Measurements from ENCODE around the gene SYT5. TPM values are rescaled to one million over a fixed set of nuclear protein-coding genes. Genes with fewer than 3 reads are reported as not detected.

The SYT5 gene
- total and polyA plus RNA-seq, 2 donors (not counting 1 experiment from before 2014, with no cell fraction given), result 0.27 to 0.94 TPM

DNA sequence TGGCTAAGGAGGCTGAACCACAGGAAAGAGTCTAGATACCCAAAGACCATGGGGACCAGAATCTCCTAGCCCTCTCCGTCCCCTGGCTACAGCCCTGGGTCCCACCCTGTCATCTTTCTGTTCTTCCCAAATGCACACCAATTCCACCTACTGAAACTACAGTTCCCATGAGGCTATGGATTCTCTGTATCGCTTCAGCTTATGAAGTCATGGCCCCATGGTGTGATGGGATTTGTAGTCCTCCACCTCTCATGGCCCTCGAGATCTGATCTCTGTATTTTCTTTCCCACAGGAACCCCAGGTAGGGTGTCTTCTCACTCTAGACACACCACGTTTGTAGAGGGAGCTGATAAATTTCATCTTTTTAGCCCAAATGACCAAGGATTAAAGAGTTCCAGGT lies 17.4 kb upstream of the SYT5 start:
- Histone ChIP-seq H3K4me2 (replicated peaks; ENCODE audit: low read depth, low read length, poor library complexity, severe bottlenecking) (no peak overlapping the region), H3K4me1 (ENCODE audit: control insufficient read depth in 2 of 2, insufficient read depth in 2 of 2, low read length in 2 of 2) (no peaks in the 10 kb centered on the region), H3K9ac (ENCODE audit: low read length) (no peak overlapping the region), H3K27ac (ENCODE audit: low read length in 2 of 2) (no peak overlapping the region), H3K9me3 (ENCODE audit: control extremely low read depth in 1 of 3, control insufficient read depth in 2 of 3, insufficient read depth in 1 of 3, low read length in 2 of 3) (peaks cover 0 to 13% (median 0%) of the 10 kb centered on the region in 3 donors), H3K36me3 (replicated peaks in 1 of 2; ENCODE audit: control extremely low read depth in 1 of 2, control insufficient read depth in 1 of 2, extremely low read depth in 1 of 2, insufficient read depth in 2 of 2, low read length in 1 of 2) (no peaks in the 10 kb centered on the region), H2AFZ (ENCODE audit: insufficient read depth, low read depth, low read length, poor library complexity, severe bottlenecking) (no peak overlapping the region), H3K4me3 (ENCODE audit: control extremely low read depth in 1 of 5, extremely low read depth in 1 of 5, insufficient read depth in 1 of 5, low read depth in 2 of 5, low read length in 4 of 5) (no peak overlapping the region), H3K27me3 (replicated peaks in 1 of 4; ENCODE audit: control extremely low read depth in 1 of 4, control insufficient read depth in 3 of 4, insufficient read depth in 4 of 4, low read length in 3 of 4) (peaks cover 0 to 16% (median 0%) of the 10 kb centered on the region in 4 experiments), H4K20me1 (ENCODE audit: control insufficient read depth, insufficient read depth, low read length, poor library complexity, severe bottlenecking) (no peaks in the 10 kb centered on the region), H3K79me2 (ENCODE audit: control insufficient read depth, insufficient read depth, low read length) (no peaks in the 10 kb centered on the region)
- ATAC-seq (ENCODE audit: low read depth) (no peak), DNase-seq (no peak)
- Mint-ChIP-seq H3K27me3 (peaks cover 34% of the 10 kb centered on the region), H3K9me3 (ENCODE audit: insufficient read depth) (no peaks in the 10 kb centered on the region), H3K27ac (no peak overlapping the region), H3K4me1 (no peaks in the 10 kb centered on the region), H3K4me3 (no peak overlapping the region)
- CTCF ChIA-PET, result no interaction called here
- intact Hi-C loops (cut with micrococcal nuclease), result no loop called here
- POLR2A ChIA-PET, result no interaction called here
- TF ChIP-seq EZH2 (IDR thresholded peaks at IDR 0.05; ENCODE audit: borderline replicate concordance, insufficient read depth, low read depth, low read length, poor library complexity, severe bottlenecking), result no peak
- TF ChIP-seq, protein P1, sequence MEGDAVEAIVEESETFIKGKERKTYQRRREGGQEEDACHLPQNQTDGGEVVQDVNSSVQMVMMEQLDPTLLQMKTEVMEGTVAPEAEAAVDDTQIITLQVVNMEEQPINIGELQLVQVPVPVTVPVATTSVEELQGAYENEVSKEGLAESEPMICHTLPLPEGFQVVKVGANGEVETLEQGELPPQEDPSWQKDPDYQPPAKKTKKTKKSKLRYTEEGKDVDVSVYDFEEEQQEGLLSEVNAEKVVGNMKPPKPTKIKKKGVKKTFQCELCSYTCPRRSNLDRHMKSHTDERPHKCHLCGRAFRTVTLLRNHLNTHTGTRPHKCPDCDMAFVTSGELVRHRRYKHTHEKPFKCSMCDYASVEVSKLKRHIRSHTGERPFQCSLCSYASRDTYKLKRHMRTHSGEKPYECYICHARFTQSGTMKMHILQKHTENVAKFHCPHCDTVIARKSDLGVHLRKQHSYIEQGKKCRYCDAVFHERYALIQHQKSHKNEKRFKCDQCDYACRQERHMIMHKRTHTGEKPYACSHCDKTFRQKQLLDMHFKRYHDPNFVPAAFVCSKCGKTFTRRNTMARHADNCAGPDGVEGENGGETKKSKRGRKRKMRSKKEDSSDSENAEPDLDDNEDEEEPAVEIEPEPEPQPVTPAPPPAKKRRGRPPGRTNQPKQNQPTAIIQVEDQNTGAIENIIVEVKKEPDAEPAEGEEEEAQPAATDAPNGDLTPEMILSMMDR (IDR thresholded peaks at IDR 0.05), result no peak
- 65% methylated on average over 2 of the region's 4 CpGs for WGBS (ENCODE audit: insufficient coverage)

DNA sequence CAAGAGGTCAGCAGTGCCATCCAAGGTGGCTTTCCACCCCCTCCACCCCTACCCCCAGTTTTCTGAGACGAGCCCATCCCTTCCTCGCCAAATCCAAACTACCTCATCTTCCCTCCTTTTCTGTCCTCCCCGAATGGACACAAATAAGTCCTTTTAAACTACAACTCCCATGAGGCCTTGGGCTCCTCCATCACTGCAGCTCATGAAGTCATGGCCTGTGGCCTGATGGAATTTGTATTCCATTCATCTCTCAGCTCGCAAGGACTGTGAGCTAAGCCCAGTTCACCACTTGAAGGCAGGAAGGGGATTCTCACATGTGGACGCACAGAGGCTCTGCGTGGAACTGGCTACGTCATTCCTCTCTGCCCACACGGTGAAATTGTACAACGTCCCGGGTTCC lies 16.7 kb upstream of the SYT5 start:
- ATAC-seq (ENCODE audit: low read depth) (no peak), DNase-seq (no peak)
- no peak overlapping the region for H3K4me3 ChIP-seq (ENCODE audit: control extremely low read depth in 1 of 5, extremely low read depth in 1 of 5, insufficient read depth in 1 of 5, low read depth in 2 of 5, low read length in 4 of 5)
- TF ChIP-seq, protein P1 (IDR thresholded peaks at IDR 0.05), result no peak
- TF ChIP-seq EZH2 (IDR thresholded peaks at IDR 0.05; ENCODE audit: borderline replicate concordance, insufficient read depth, low read depth, low read length, poor library complexity, severe bottlenecking), result no peak
- no peak overlapping the region for H3K9ac ChIP-seq (ENCODE audit: low read length)
- ChIA-PET CTCF (no interaction called here), POLR2A (no interaction called here)
- WGBS (ENCODE audit: insufficient coverage), result 94% methylated on average over 10 of the region's 10 CpGs
- no peaks in the 10 kb centered on the region for H3K36me3 ChIP-seq (replicated peaks in 1 of 2; ENCODE audit: control extremely low read depth in 1 of 2, control insufficient read depth in 1 of 2, extremely low read depth in 1 of 2, insufficient read depth in 2 of 2, low read length in 1 of 2)
- Mint-ChIP-seq H3K9me3 (ENCODE audit: insufficient read depth) (no peaks in the 10 kb centered on the region), H3K27me3 (peaks cover 36% of the 10 kb centered on the region), H3K4me1 (no peaks in the 10 kb centered on the region), H3K27ac (no peak overlapping the region), H3K4me3 (no peak overlapping the region)
- no peaks in the 10 kb centered on the region for H3K4me1 ChIP-seq (ENCODE audit: control insufficient read depth in 2 of 2, insufficient read depth in 2 of 2, low read length in 2 of 2)
- H2AFZ ChIP-seq (ENCODE audit: insufficient read depth, low read depth, low read length, poor library complexity, severe bottlenecking), result no peak overlapping the region
- no peaks in the 10 kb centered on the region for H4K20me1 ChIP-seq (ENCODE audit: control insufficient read depth, insufficient read depth, low read length, poor library complexity, severe bottlenecking)
- H3K9me3 ChIP-seq (ENCODE audit: control extremely low read depth in 1 of 3, control insufficient read depth in 2 of 3, insufficient read depth in 1 of 3, low read length in 2 of 3), result peaks cover 0 to 13% (median 0%) of the 10 kb centered on the region in 3 donors
- intact Hi-C loops (cut with micrococcal nuclease), result no loop called here
- no peak overlapping the region for H3K4me2 ChIP-seq (replicated peaks; ENCODE audit: low read depth, low read length, poor library complexity, severe bottlenecking)
- no peaks in the 10 kb centered on the region for H3K79me2 ChIP-seq (ENCODE audit: control insufficient read depth, insufficient read depth, low read length)
- H3K27ac ChIP-seq (ENCODE audit: low read length in 2 of 2), result no peak overlapping the region
- H3K27me3 ChIP-seq (replicated peaks in 1 of 4; ENCODE audit: control extremely low read depth in 1 of 4, control insufficient read depth in 3 of 4, insufficient read depth in 4 of 4, low read length in 3 of 4), result peaks cover 0 to 16% (median 0%) of the 10 kb centered on the region in 4 experiments

Data from B cell (primary cell).